Muscle layer of duodenum (tissue), 2 donors: ENCODE measurements around the gene ME3.
"Not testable (repeated sequence)": the region's sequence is repeated elsewhere in the genome, so short reads cannot be mapped to it uniquely, and the experiment has no call there.

Source experiments
- H3K27ac ChIP-seq: one replicate; pipeline ENCODE4 v1.7.0; 2013; ENCODE audit warnings: mild to moderate bottlenecking, low read length
- H3K27me3 ChIP-seq: one replicate; pipeline ENCODE4 v1.7.0; 2013; ENCODE audit warnings: low read depth, mild to moderate bottlenecking, control low read depth, low read length
- H3K36me3 ChIP-seq, 2 donors: one replicate each; pipeline ENCODE4 v1.7.0; 2013; ENCODE audit warnings: low read length in 2 of 2, control low read depth in 1 of 2, mild to moderate bottlenecking in 1 of 2; ENCODE audit not compliant: insufficient read depth in 2 of 2, control insufficient read depth in 1 of 2
- H3K4me1 ChIP-seq, 2 donors: one replicate each; pipeline ENCODE4 v1.7.0; 2013; ENCODE audit warnings: low read length in 2 of 2, mild to moderate bottlenecking in 2 of 2, control low read depth in 1 of 2, moderate library complexity in 1 of 2; ENCODE audit not compliant: insufficient read depth in 2 of 2, control insufficient read depth in 1 of 2
- H3K4me3 ChIP-seq, 2 donors: one replicate each; pipeline ENCODE4 v1.7.0; 2013; ENCODE audit warnings: low read length in 2 of 2, low read depth in 1 of 2, mild to moderate bottlenecking in 1 of 2
- H3K9me3 ChIP-seq, 2 donors: one replicate each; pipeline ENCODE4 v1.7.0; 2013; ENCODE audit warnings: low read length in 2 of 2, control low read depth in 1 of 2, mild to moderate bottlenecking in 1 of 2; ENCODE audit not compliant: control insufficient read depth in 1 of 2
- donor health status: healthy.

ME3 gene

GRCh38 chr11:86660736-86661135 is 11.7 kb downstream of the ME3 start:
- peaks cover 0 to 4% of the 10 kb centered on the region in 2 donors for H3K4me1 ChIP-seq
- H3K36me3 ChIP-seq = peaks cover 0 to 3% of the 10 kb centered on the region in 2 donors
- H3K27ac ChIP-seq = no peak overlapping the region
- no peaks in the 10 kb centered on the region for H3K9me3 ChIP-seq
- no peak overlapping the region for H3K4me3 ChIP-seq
- no peaks in the 10 kb centered on the region for H3K27me3 ChIP-seq

- Histone ChIP-seq H3K4me1 (peaks cover 0 to 4% of the 10 kb centered on the region in 2 donors), H3K9me3 (no peaks in the 10 kb centered on the region), H3K36me3 (no peaks in the 10 kb centered on the region), H3K27me3 (no peaks in the 10 kb centered on the region), H3K4me3 (no peak overlapping the region), H3K27ac (no peak overlapping the region)
Observed at GRCh38 chr11:86660088-86660487, 12.3 kb downstream of the ME3 start.

GRCh38 chr11:86658534-86658933 is 13.9 kb downstream of the ME3 start:
- no peak overlapping the region for H3K27ac ChIP-seq

GRCh38 chr11:86645212-86645611 is 27.2 kb downstream of the ME3 start:
- not testable (repeated sequence) for H3K27ac ChIP-seq, H3K27me3 ChIP-seq, H3K36me3 ChIP-seq, H3K4me3 ChIP-seq, H3K9me3 ChIP-seq, H3K4me1 ChIP-seq

More at GRCh38 chr11:86658534-86658933, 13.9 kb downstream of the ME3 start:
- Histone ChIP-seq H3K36me3 (no peaks in the 10 kb centered on the region), H3K4me3 (no peak overlapping the region), H3K9me3 (no peaks in the 10 kb centered on the region), H3K27me3 (no peaks in the 10 kb centered on the region), H3K4me1 (peaks cover 0 to 4% of the 10 kb centered on the region in 2 donors)

GRCh38 chr11:86644291-86644690 is 28.1 kb downstream of the ME3 start:
- H3K9me3 ChIP-seq = no peaks in the 10 kb centered on the region
- no peak overlapping the region for H3K4me3 ChIP-seq
- no peaks in the 10 kb centered on the region for H3K27me3 ChIP-seq
- peaks cover 0 to 6% of the 10 kb centered on the region in 2 donors for H3K4me1 ChIP-seq
- no peaks in the 10 kb centered on the region for H3K36me3 ChIP-seq
- no peak overlapping the region for H3K27ac ChIP-seq

GRCh38 chr11:86641537-86642261 is 30.7 kb downstream of the ME3 start:
- Histone ChIP-seq H3K36me3 (no peaks in the 10 kb centered on the region), H3K9me3 (no peaks in the 10 kb centered on the region), H3K4me1 (peaks cover 0 to 6% of the 10 kb centered on the region in 2 donors), H3K27ac (no peak overlapping the region), H3K27me3 (no peaks in the 10 kb centered on the region), H3K4me3 (no peak overlapping the region)

- H3K9me3 ChIP-seq = no peaks in the 10 kb centered on the region
- no peak overlapping the region for H3K27ac ChIP-seq
- H3K4me1 ChIP-seq = peaks cover 0 to 6% of the 10 kb centered on the region in 2 donors
- H3K4me3 ChIP-seq = no peak overlapping the region
- no peaks in the 10 kb centered on the region for H3K36me3 ChIP-seq
- no peaks in the 10 kb centered on the region for H3K27me3 ChIP-seq
Observed at GRCh38 chr11:86639137-86639536, 33.3 kb downstream of the ME3 start.

- H3K9me3 ChIP-seq = no peaks in the 10 kb centered on the region
Observed at GRCh38 chr11:86638673-86639072, 33.7 kb downstream of the ME3 start.

GRCh38 chr11:86637988-86638387 is 34.4 kb downstream of the ME3 start:
- Histone ChIP-seq H3K36me3 (no peaks in the 10 kb centered on the region), H3K9me3 (no peaks in the 10 kb centered on the region), H3K4me3 (no peak overlapping the region), H3K27me3 (no peaks in the 10 kb centered on the region), H3K4me1 (peaks cover 0 to 6% of the 10 kb centered on the region in 2 donors), H3K27ac (no peak overlapping the region)

More at GRCh38 chr11:86638673-86639072, 33.7 kb downstream of the ME3 start:
- H3K27ac ChIP-seq = no peak overlapping the region
- no peaks in the 10 kb centered on the region for H3K27me3 ChIP-seq
- peaks cover 0 to 6% of the 10 kb centered on the region in 2 donors for H3K4me1 ChIP-seq
- H3K36me3 ChIP-seq = no peaks in the 10 kb centered on the region
- no peak overlapping the region for H3K4me3 ChIP-seq

- H3K4me3 ChIP-seq = no peak overlapping the region
- H3K36me3 ChIP-seq = no peaks in the 10 kb centered on the region
- H3K9me3 ChIP-seq = no peaks in the 10 kb centered on the region
- H3K27ac ChIP-seq = no peak overlapping the region
- H3K27me3 ChIP-seq = no peaks in the 10 kb centered on the region
- peaks cover 0 to under 1% of the 10 kb centered on the region in 2 donors for H3K4me1 ChIP-seq
Observed at GRCh38 chr11:86636275-86636674, 36.1 kb downstream of the ME3 start.

- Histone ChIP-seq H3K9me3 (no peaks in the 10 kb centered on the region), H3K27ac (no peak overlapping the region), H3K4me1 (peaks cover 10 to 35% of the 10 kb centered on the region in 2 donors), H3K4me3 (no peak overlapping the region), H3K27me3 (no peaks in the 10 kb centered on the region), H3K36me3 (no peaks in the 10 kb centered on the region)
Observed at GRCh38 chr11:86632499-86633269, 39.7 kb downstream of the ME3 start.
